H1 (cell line): ENCODE results near the gene ERH. TPM values are rescaled to one million over a fixed set of nuclear protein-coding genes. Genes with fewer than 3 reads are reported as not detected.

Experiments
- CTCF ChIA-PET: fragments of 300-600 bp; sonication (Branson Sonifier 250); formaldehyde crosslinking; loops from one replicate; lab custom pipeline; 2021; ENCODE audit not compliant: partially characterized antibody; lab: Charles Lee
- POLR2A ChIA-PET: fragments of 300-600 bp; sonication (Branson Sonifier 250); formaldehyde crosslinking; loops from one replicate; lab custom pipeline; 2021; ENCODE audit warnings: inconsistent platforms; ENCODE audit not compliant: partially characterized antibody; lab: Charles Lee
- DNase-seq, 2 experiments: peaks; one replicate each; pipeline versions ENCODE4 v3.0.0 to v3.0.0-alpha.2; 2010 to 2022; ENCODE audit warnings: low spot score in 2 of 2, low read depth in 1 of 2, mixed read lengths in 1 of 2
- FAIRE-seq: peaks from 2 replicates; lab custom pipeline; 2011; peaks lifted over from hg19 to GRCh38; lab: Jason Lieb, UNC
- H2AFZ ChIP-seq: 2 replicates; pipeline ENCODE4 v1.8.1; 2012; ENCODE audit warnings: low read length, inconsistent platforms
- H2AK5ac ChIP-seq: 2 replicates; pipeline ENCODE4 v1.6.1; 2013; ENCODE audit warnings: low read depth, low read length
- H2BK120ac ChIP-seq: replicated peaks from 2 replicates; pipeline ENCODE3; 2013; ENCODE audit warnings: low read depth, low read length, inconsistent platforms
- H2BK12ac ChIP-seq: 2 replicates; pipeline ENCODE4 v1.6.1; 2013; ENCODE audit warnings: low read depth, low read length
- H2BK15ac ChIP-seq: 2 replicates; pipeline ENCODE4 v1.6.1; 2013; ENCODE audit warnings: low read length
- H2BK20ac ChIP-seq: 2 replicates; pipeline ENCODE4 v1.6.1; 2013; ENCODE audit warnings: low read length
- H2BK5ac ChIP-seq: 2 replicates; pipeline ENCODE4 v1.6.1; 2013; ENCODE audit warnings: low read depth, low read length
- H3K14ac ChIP-seq: 2 replicates; pipeline ENCODE4 v1.6.1; 2013; ENCODE audit warnings: inconsistent platforms; ENCODE audit not compliant: insufficient read length
- H3K18ac ChIP-seq: 2 replicates; pipeline ENCODE4 v1.6.1; 2013; ENCODE audit warnings: low read length; ENCODE audit errors: extremely low read depth
- H3K23ac ChIP-seq: 2 replicates; pipeline ENCODE4 v1.6.1; 2013; ENCODE audit warnings: inconsistent platforms; ENCODE audit not compliant: insufficient read length
- H3K23me2 ChIP-seq: 2 replicates; pipeline ENCODE4 v1.6.1; 2013; ENCODE audit warnings: low read depth, low read length
- H3K27ac ChIP-seq: 2 replicates; pipeline ENCODE4 v1.6.1; 2011; ENCODE audit warnings: low read depth, low read length, inconsistent platforms
- H3K27me3 ChIP-seq, 4 experiments: replicated peaks in 1 of 4; 1 replicate in 1 of 4; 2 replicates in 3 of 4; pipeline versions ENCODE4 v1.6.1 to v1.8.1; 2011 to 2013; ENCODE audit warnings: low read length in 3 of 4, mild to moderate bottlenecking in 3 of 4, inconsistent platforms in 2 of 4, mixed read lengths in 2 of 4, moderate library complexity in 1 of 4; ENCODE audit not compliant: control insufficient read depth in 3 of 4, insufficient read depth in 3 of 4; ENCODE audit errors: extremely low read depth in 1 of 4
- H3K36me3 ChIP-seq, 4 experiments: 2 replicates each; pipeline versions ENCODE4 v1.6.1 to v1.8.1; 2011 to 2013; ENCODE audit warnings: mild to moderate bottlenecking in 4 of 4, low read length in 3 of 4, moderate library complexity in 2 of 4, control low read depth in 1 of 4, inconsistent platforms in 1 of 4; ENCODE audit not compliant: insufficient read depth in 4 of 4, control insufficient read depth in 2 of 4
- H3K4ac ChIP-seq: replicated peaks from 2 replicates; pipeline ENCODE3; 2013; ENCODE audit warnings: low read length, low read depth, mixed read lengths, inconsistent platforms; ENCODE audit not compliant: insufficient read length
- H3K4me1 ChIP-seq, 4 experiments: replicated peaks in 1 of 4; 1 replicate in 1 of 4; 2 replicates in 3 of 4; pipeline versions ENCODE4 v1.6.1 to v1.8.1; 2011 to 2013; ENCODE audit warnings: low read length in 3 of 4, inconsistent platforms in 2 of 4, mixed read lengths in 1 of 4; ENCODE audit not compliant: insufficient read depth in 4 of 4, control insufficient read depth in 3 of 4
- H3K4me2 ChIP-seq, 2 experiments: 2 replicates each; pipeline versions ENCODE4 v1.6.1 to v1.8.1; 2011 to 2013; ENCODE audit warnings: low read depth in 2 of 2, low read length in 2 of 2, control low read depth in 1 of 2, inconsistent platforms in 1 of 2, mild to moderate bottlenecking in 1 of 2; ENCODE audit not compliant: insufficient read depth in 1 of 2
- H3K4me3 ChIP-seq, 4 experiments: fragments of 200-600, 300-600 bp in 1 of 4; sonication (generic), shearing (Covaris generic), sonication (Bioruptor Twin) in 1 of 4; 2 replicates each; pipeline versions ENCODE4 v1.5.1 to v1.8.1; 2011 to 2016; ENCODE audit warnings: low read length in 4 of 4, low read depth in 3 of 4, control low read depth in 2 of 4, inconsistent platforms in 2 of 4, mild to moderate bottlenecking in 2 of 4, mixed read lengths in 1 of 4, moderate library complexity in 1 of 4; ENCODE audit not compliant: insufficient read depth in 2 of 4; ENCODE audit errors: extremely low read depth in 1 of 4
- H3K56ac ChIP-seq: replicated peaks from 2 replicates; pipeline ENCODE3; 2013; ENCODE audit warnings: low read depth, mild to moderate bottlenecking, mixed read lengths, low read length, inconsistent platforms; ENCODE audit not compliant: insufficient read length
- H3K79me1 ChIP-seq: 2 replicates; pipeline ENCODE4 v1.6.1; 2013; ENCODE audit warnings: low read depth, low read length, control low read depth
- H3K79me2 ChIP-seq, 2 experiments: 2 replicates each; pipeline versions ENCODE4 v1.6.1 to v1.8.1; 2012 to 2013; ENCODE audit warnings: low read length in 2 of 2, mild to moderate bottlenecking in 2 of 2, inconsistent platforms in 1 of 2; ENCODE audit not compliant: insufficient read depth in 2 of 2, control insufficient read depth in 1 of 2
- H3K9ac ChIP-seq, 4 experiments: replicated peaks in 1 of 4; 1 replicate in 1 of 4; 2 replicates in 3 of 4; pipeline versions ENCODE4 v1.6.1 to v1.8.1; 2011 to 2013; ENCODE audit warnings: low read depth in 3 of 4, low read length in 3 of 4, control low read depth in 2 of 4, mild to moderate bottlenecking in 2 of 4, moderate library complexity in 2 of 4, inconsistent platforms in 1 of 4; ENCODE audit errors: extremely low read depth in 1 of 4
- H3K9me3 ChIP-seq, 2 experiments: 2 replicates each; pipeline versions ENCODE4 v1.6.1 to v1.8.1; 2012 to 2013; ENCODE audit warnings: mild to moderate bottlenecking in 2 of 2, moderate library complexity in 2 of 2, control low read depth in 1 of 2, inconsistent platforms in 1 of 2, low read depth in 1 of 2, low read length in 1 of 2, mixed read lengths in 1 of 2; ENCODE audit not compliant: insufficient read depth in 2 of 2
- H4K20me1 ChIP-seq, 2 experiments: replicated peaks in 1 of 2; 2 replicates each; pipeline versions ENCODE3 to v1.8.1; 2011 to 2013; ENCODE audit warnings: inconsistent platforms in 2 of 2, low read length in 2 of 2, mild to moderate bottlenecking in 1 of 2; ENCODE audit not compliant: insufficient read depth in 2 of 2, control insufficient read depth in 1 of 2
- H4K5ac ChIP-seq: 2 replicates; pipeline ENCODE4 v1.6.1; 2013; ENCODE audit warnings: low read length, low read depth, mixed read lengths, inconsistent platforms; ENCODE audit not compliant: insufficient read length
- H4K8ac ChIP-seq: 2 replicates; pipeline ENCODE4 v1.8.0; 2013; ENCODE audit warnings: mild to moderate bottlenecking, moderate library complexity, low read length, inconsistent platforms; ENCODE audit not compliant: insufficient read depth; ENCODE audit errors: extremely low read depth
- H4K91ac ChIP-seq: replicated peaks from 2 replicates; pipeline ENCODE3; 2013; ENCODE audit warnings: low read length, mixed read lengths, inconsistent platforms; ENCODE audit not compliant: insufficient read length
- CEBPB ChIP-seq: IDR thresholded peaks from 2 replicates; pipeline ENCODE4 v1.6.1; 2012; ENCODE audit warnings: low read depth, low read length
- KDM1A ChIP-seq: fragments of 200-600, 300-600 bp; sonication (generic); IDR thresholded peaks from 2 replicates; pipeline ENCODE4 v1.7.1; 2016; ENCODE audit warnings: mild to moderate bottlenecking, low read length, borderline replicate concordance
- TCF12 ChIP-seq: IDR thresholded peaks from 2 replicates; pipeline ENCODE4 v1.6.1; 2011; ENCODE audit warnings: low read depth, mild to moderate bottlenecking, low read length
- polyA plus RNA-seq, 7 experiments: library from polyadenylated mRNA; depleted of rRNA in 3 of 7; stranded (reverse) in 5 of 7; unstranded in 2 of 7; fragments of >200 nt in 5 of 7; fragments of 200-250 nt in 2 of 7; gene quantifications; 1 replicate in 5 of 7; 2 replicates in 1 of 7; 4 replicates in 1 of 7; pipeline versions ENCODE4 v1.2.1 to v1.2.3, GENCODE V29; 2011 to 2013; ENCODE audit warnings: missing spikeins in 2 of 7, mixed read lengths in 2 of 7
- total RNA-seq: library from RNA; stranded (reverse); fragmentation: NEBNext Ultra II Directional; extraction: Animal tissue kit (Norgen Biotek cat#: 25700); gene quantifications from 2 replicates; pipeline ENCODE4 v1.2.1, GENCODE V29; 2021

ERH gene
- total and polyA plus RNA-seq, 2 of the 8 experiments (the other 6 are each of a cell fraction or from before 2014, with no cell fraction given), result 329 to 454 TPM

- Histone ChIP-seq H3K27me3 (no peaks in the 10 kb centered on the region), H2AK5ac (no peak overlapping the region), H2BK15ac (no peak overlapping the region), H3K4me3 (no peak overlapping the region), H3K14ac (no peak overlapping the region), H3K4ac (no peak overlapping the region), H3K27ac (no peak overlapping the region), H3K9ac (no peak overlapping the region), H3K4me2 (no peak overlapping the region), H4K5ac (no peak overlapping the region), H2BK5ac (no peak overlapping the region), H3K79me1 (peaks cover 4% of the 10 kb centered on the region; the same call in 1 of the 2 replicates), H3K56ac (no peak overlapping the region), H3K23me2 (no peaks in the 10 kb centered on the region), H2BK20ac (no peak overlapping the region), H3K9me3 (no peaks in the 10 kb centered on the region), H4K20me1 (peaks cover 0 to 4% of the 10 kb centered on the region in 2 experiments), H3K36me3 (no peaks in the 10 kb centered on the region), H2BK120ac (no peak overlapping the region), H3K23ac (no peak overlapping the region), H3K4me1 (no peaks in the 10 kb centered on the region), H4K91ac (no peak overlapping the region), H4K8ac (no peak overlapping the region), H2AFZ (no peak overlapping the region), H3K18ac (no peak overlapping the region), H2BK12ac (no peak overlapping the region), H3K79me2 (peaks cover 0 to 65% of the 10 kb centered on the region in 2 experiments)
- no peak for FAIRE-seq
- TF ChIP-seq TCF12 (no peak), KDM1A (no peak), CEBPB (no peak)
- POLR2A ChIA-PET, result no interaction called here
- CTCF ChIA-PET, result interaction anchor here (0.6 to 2.0 kb wide), 3 partner anchors 37 to 69 kb away, joined by 3 to 8 read pairs (median 5); no protein-coding TSS in a partner anchor
- DNase-seq, result no peak
Observed at GRCh38 chr14:69405762-69406161, 7.7 kb upstream of the ERH start.
